OCI-LY7 (cell line): ENCODE results near the gene TPPP.

Source experiments
- EZH2phosphoT487 ChIP-seq: fragments of 200-600 bp; sonication (generic); IDR thresholded peaks from 2 replicates; pipeline ENCODE4 v1.6.1; 2018; ENCODE audit warnings: low read depth, borderline replicate concordance, mild to moderate bottlenecking, mixed run types, antibody characterized with exemption, low read length, moderate library complexity, mixed read lengths
- TF ChIP-seq, protein P1 (sequence below): fragments of 200-600 bp; sonication (generic); conservative IDR thresholded peaks from 2 replicates; pipeline ENCODE4 v1.5.1; 2014; ENCODE audit warnings: mild to moderate bottlenecking, antibody characterized with exemption, low read length, moderate library complexity, mixed read lengths

DNA sequence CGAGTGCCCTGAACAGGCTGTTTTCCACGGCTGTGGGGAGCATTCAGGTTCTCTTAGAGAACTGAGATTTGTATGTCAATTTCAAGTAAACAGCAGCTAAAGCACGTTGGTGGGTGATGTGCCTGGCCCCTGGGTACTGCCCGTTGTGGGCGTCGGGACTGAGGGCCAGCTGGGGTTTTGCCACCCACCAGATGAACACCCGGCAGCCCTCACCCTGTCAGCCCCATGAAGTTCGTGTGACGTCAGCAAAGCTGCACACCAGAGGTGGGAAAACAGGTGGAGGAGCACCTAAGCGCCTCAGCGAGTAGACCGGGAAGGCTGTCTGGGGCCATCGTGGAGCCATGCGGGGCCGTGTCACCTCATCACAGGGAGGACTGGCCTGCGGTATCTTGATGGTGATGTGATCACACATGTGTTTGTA lies 71.8 kb downstream of the TPPP start:
- TF ChIP-seq, protein P1, sequence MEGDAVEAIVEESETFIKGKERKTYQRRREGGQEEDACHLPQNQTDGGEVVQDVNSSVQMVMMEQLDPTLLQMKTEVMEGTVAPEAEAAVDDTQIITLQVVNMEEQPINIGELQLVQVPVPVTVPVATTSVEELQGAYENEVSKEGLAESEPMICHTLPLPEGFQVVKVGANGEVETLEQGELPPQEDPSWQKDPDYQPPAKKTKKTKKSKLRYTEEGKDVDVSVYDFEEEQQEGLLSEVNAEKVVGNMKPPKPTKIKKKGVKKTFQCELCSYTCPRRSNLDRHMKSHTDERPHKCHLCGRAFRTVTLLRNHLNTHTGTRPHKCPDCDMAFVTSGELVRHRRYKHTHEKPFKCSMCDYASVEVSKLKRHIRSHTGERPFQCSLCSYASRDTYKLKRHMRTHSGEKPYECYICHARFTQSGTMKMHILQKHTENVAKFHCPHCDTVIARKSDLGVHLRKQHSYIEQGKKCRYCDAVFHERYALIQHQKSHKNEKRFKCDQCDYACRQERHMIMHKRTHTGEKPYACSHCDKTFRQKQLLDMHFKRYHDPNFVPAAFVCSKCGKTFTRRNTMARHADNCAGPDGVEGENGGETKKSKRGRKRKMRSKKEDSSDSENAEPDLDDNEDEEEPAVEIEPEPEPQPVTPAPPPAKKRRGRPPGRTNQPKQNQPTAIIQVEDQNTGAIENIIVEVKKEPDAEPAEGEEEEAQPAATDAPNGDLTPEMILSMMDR, result no peak
- TF ChIP-seq EZH2phosphoT487, result no peak
